Prostate gland (tissue), 2 donors: ENCODE results near the gene ITGB5. TPM values are rescaled to one million over a fixed set of nuclear protein-coding genes. Genes with fewer than 3 reads are reported as not detected.

ENCODE experiments used
- DNase-seq: peaks from one replicate; pipeline ENCODE4 v3.0.0-alpha.2; 2019; ENCODE audit warnings: low spot score
- H3K27ac ChIP-seq, 2 donors: fragments of 200-600 bp; sonication (generic); 2 replicates each; pipeline ENCODE4 v1.5.1; 2017 to 2019
- H3K27me3 ChIP-seq: fragments of 200-600 bp; sonication (generic); replicated peaks from 2 replicates; pipeline ENCODE4 v1.5.1; 2019; ENCODE audit not compliant: insufficient read depth
- H3K36me3 ChIP-seq, 2 donors: fragments of 200-600 bp; sonication (generic); 1 replicate in 1 of 2; 2 replicates in 1 of 2; pipeline versions ENCODE4 v1.5.1 to v1.8.1; 2017 to 2019
- H3K4me1 ChIP-seq: fragments of 200-600 bp; sonication (generic); replicated peaks from 2 replicates; pipeline ENCODE4 v1.5.1; 2019
- H3K4me3 ChIP-seq, 2 donors: fragments of 200-600 bp; sonication (generic); 2 replicates each; pipeline ENCODE4 v1.5.1; 2017 to 2019
- H3K9me3 ChIP-seq: fragments of 200-600 bp; sonication (generic); 2 replicates; pipeline ENCODE4 v1.5.1; 2017
- CTCF ChIP-seq, 4 experiments: fragments of 200-600 bp in 2 of 4; fragments of 450-650 bp in 2 of 4; sonication (generic) in 2 of 4; IDR thresholded peaks; 1 replicate in 3 of 4; 2 replicates in 1 of 4; pipeline ENCODE4 v1.5.1; 2016 to 2019; ENCODE audit warnings: antibody characterized with exemption in 4 of 4, mild to moderate bottlenecking in 2 of 4, moderate library complexity in 2 of 4
- POLR2A ChIP-seq: fragments of 450-650 bp; IDR thresholded peaks from one replicate; pipeline ENCODE4 v1.6.1; 2016; ENCODE audit warnings: antibody characterized with exemption, mild to moderate bottlenecking
- POLR2AphosphoS5 ChIP-seq: sonication (generic); formaldehyde crosslinking; IDR thresholded peaks from one replicate; pipeline ENCODE4 v1.6.1; 2017; ENCODE audit warnings: antibody characterized with exemption
- WGBS: methylation state at CpG from one replicate; pipeline ENCODE4 v1.1.5; 2018; 5-methylcytosine and 5-hydroxymethylcytosine counted together
- intact Hi-C: fragments of 100-400 bp; cut with DNase I; formaldehyde crosslinking; loops from one replicate; pipeline ENCODE4 v1.14.2; 2022
- total RNA-seq, 2 donors: library from RNA; depleted of rRNA; stranded (reverse); fragments of >200 nt; gene quantifications; one replicate each; pipeline ENCODE4 v1.1.0, GENCODE V29; 2016

The ITGB5 gene
- total RNA-seq, 2 donors from 2014 or later = 123 to 154 TPM

DNA sequence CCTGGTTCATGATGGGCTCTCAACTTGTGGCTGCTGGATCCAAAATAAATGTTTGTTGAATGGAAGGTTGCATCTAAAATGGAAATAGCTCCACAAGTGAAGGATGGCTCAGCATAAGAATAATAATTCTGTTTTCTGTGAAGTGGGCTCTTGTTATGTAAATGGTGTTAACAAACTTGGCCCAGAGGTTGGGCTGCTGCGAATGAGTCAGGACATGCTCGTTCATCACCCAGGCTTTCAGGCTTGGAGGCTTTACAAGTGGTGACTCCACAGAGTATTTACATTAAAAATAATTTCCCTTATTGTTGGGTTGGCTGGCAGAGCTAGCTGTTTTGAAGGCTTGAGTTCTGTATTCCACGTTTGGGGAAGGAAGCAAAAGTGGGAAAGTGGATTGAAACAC lies 60.5 kb downstream of the ITGB5 start:
- TF ChIP-seq CTCF (IDR thresholded peaks at IDR 0.05) (no peak), POLR2AphosphoS5 (peak; percentile 39), POLR2A (no peak)
- Histone ChIP-seq H3K36me3 (no peaks in the 10 kb centered on the region), H3K4me3 (no peak overlapping the region), H3K27ac (peak overlapping the region in 1 of 2 donors; percentile 51), H3K4me1 (no peaks in the 10 kb centered on the region), H3K27me3 (no peaks in the 10 kb centered on the region), H3K9me3 (no peaks in the 10 kb centered on the region)
- intact Hi-C loops = no loop called here
- WGBS = 5% methylated on average over 3 of the region's 3 CpGs
- DNase-seq = peak; percentile 36

DNA sequence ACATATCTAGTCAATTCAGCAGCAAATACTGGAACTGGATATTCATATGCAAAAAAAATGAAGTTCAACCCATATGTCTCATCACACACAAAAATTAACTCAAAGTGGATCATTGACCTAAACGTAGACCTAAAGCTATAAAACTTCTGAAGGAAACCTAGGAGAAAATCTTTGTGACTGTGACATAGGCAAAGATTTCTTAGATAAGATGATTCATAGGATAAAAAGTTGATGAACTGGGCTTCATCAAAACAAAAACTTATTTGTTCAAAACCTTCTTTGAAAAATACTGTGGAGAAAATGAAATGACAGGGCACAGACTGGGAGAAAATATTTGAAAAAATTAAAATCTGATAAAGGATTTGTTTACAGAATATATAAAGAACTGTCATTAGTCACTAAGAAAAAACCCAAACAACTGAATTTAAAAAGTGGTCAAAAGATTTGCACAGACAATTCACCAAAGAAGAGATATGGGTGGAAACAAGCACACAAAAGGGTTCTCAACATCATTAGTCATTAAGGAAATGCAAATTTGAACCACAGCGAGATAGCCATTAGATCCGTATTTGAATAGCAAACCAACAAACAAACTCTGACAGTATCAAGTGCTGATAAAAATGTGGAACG lies 62.8 kb downstream of the ITGB5 start:
- Histone ChIP-seq H3K4me1 (no peaks in the 10 kb centered on the region), H3K9me3 (no peaks in the 10 kb centered on the region), H3K36me3 (no peaks in the 10 kb centered on the region), H3K27me3 (no peaks in the 10 kb centered on the region), H3K27ac (no peak overlapping the region), H3K4me3 (no peak overlapping the region)
- TF ChIP-seq CTCF (IDR thresholded peaks at IDR 0.05) (no peak), POLR2AphosphoS5 (no peak), POLR2A (no peak)
- intact Hi-C loops = no loop called here
- 84% methylated on average over 4 of the region's 4 CpGs for WGBS
- no peak for DNase-seq

DNA sequence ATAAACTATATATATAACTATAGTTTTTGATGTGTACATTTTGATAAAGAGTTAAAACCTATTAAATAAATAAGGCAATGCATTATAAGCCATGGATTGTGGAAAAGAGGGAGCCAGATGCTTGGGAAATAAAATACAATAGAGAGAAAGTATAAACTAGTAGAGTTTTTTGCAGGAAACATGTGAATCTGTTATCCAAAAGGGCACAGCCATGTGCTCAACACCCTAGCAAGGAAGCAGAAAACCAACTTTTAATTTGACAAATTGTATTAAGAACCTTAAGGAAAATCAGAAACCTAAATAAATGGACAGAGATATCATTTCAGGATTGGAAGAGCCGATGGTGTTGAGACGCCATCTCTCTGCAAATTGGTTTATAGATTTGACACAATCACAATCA lies 63.5 kb downstream of the ITGB5 start:
- Histone ChIP-seq H3K27me3 (no peaks in the 10 kb centered on the region), H3K4me1 (no peaks in the 10 kb centered on the region), H3K9me3 (no peaks in the 10 kb centered on the region), H3K27ac (no peak overlapping the region), H3K4me3 (no peak overlapping the region), H3K36me3 (no peaks in the 10 kb centered on the region)
- DNase-seq = no peak
- 71% methylated on average over 2 of the region's 2 CpGs for WGBS
- no peak for TF ChIP-seq POLR2AphosphoS5
- no peak for TF ChIP-seq POLR2A
- no peak for TF ChIP-seq CTCF (IDR thresholded peaks at IDR 0.05)
- intact Hi-C loops = no loop called here

GRCh38 chr3:124823206-124823605 lies 64.0 kb downstream of the ITGB5 start:
- no peak overlapping the region for H3K4me3 ChIP-seq
- DNase-seq = no peak
- no peaks in the 10 kb centered on the region for H3K4me1 ChIP-seq
- intact Hi-C loops = no loop called here
- 88% methylated on average over 1 of the region's 1 CpG for WGBS
- H3K36me3 ChIP-seq = no peaks in the 10 kb centered on the region
- no peaks in the 10 kb centered on the region for H3K9me3 ChIP-seq
- no peak overlapping the region for H3K27ac ChIP-seq
- no peaks in the 10 kb centered on the region for H3K27me3 ChIP-seq
- TF ChIP-seq POLR2A (no peak), CTCF (IDR thresholded peaks at IDR 0.05) (no peak), POLR2AphosphoS5 (no peak)

- TF ChIP-seq POLR2A (no peak), CTCF (IDR thresholded peaks at IDR 0.05) (no peak), POLR2AphosphoS5 (no peak)
- Histone ChIP-seq H3K9me3 (no peaks in the 10 kb centered on the region), H3K4me1 (no peaks in the 10 kb centered on the region), H3K4me3 (no peak overlapping the region), H3K27ac (no peak overlapping the region), H3K27me3 (no peaks in the 10 kb centered on the region), H3K36me3 (no peaks in the 10 kb centered on the region)
- 99% methylated on average over 6 of the region's 6 CpGs for WGBS
- intact Hi-C loops = no loop called here
- DNase-seq = no peak
These were observed 65.8 kb downstream of the ITGB5 start for GRCh38 chr3:124821356-124821755.
